Measurements from ENCODE around the gene CUX1. TPM values are rescaled to one million over a fixed set of nuclear protein-coding genes. Genes with fewer than 3 reads are reported as not detected.

CUX1 gene
- total RNA-seq, 1 donor from 2014 or later, result 40.5 TPM

GRCh38 chr7:101942603-101943210, 125.3 kb downstream of the CUX1 start:
- TF ChIP-seq, protein P1, sequence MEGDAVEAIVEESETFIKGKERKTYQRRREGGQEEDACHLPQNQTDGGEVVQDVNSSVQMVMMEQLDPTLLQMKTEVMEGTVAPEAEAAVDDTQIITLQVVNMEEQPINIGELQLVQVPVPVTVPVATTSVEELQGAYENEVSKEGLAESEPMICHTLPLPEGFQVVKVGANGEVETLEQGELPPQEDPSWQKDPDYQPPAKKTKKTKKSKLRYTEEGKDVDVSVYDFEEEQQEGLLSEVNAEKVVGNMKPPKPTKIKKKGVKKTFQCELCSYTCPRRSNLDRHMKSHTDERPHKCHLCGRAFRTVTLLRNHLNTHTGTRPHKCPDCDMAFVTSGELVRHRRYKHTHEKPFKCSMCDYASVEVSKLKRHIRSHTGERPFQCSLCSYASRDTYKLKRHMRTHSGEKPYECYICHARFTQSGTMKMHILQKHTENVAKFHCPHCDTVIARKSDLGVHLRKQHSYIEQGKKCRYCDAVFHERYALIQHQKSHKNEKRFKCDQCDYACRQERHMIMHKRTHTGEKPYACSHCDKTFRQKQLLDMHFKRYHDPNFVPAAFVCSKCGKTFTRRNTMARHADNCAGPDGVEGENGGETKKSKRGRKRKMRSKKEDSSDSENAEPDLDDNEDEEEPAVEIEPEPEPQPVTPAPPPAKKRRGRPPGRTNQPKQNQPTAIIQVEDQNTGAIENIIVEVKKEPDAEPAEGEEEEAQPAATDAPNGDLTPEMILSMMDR (IDR thresholded peaks at IDR 0.05; ENCODE audit: insufficient read depth, low read length, severe bottlenecking), result no peak
- peaks cover 3% of the 10 kb centered on the region for H3K36me3 ChIP-seq (ENCODE audit: control insufficient read depth, insufficient read depth, low read length)
- no peaks in the 10 kb centered on the region for H3K27me3 ChIP-seq (ENCODE audit: control insufficient read depth, insufficient read depth, low read length)
- FAIRE-seq (no peak), DNase-seq (ENCODE audit: low read depth) (peak; percentile 60)
- no peak overlapping the region for H3K4me3 ChIP-seq (ENCODE audit: low read depth, low read length)

DNA sequence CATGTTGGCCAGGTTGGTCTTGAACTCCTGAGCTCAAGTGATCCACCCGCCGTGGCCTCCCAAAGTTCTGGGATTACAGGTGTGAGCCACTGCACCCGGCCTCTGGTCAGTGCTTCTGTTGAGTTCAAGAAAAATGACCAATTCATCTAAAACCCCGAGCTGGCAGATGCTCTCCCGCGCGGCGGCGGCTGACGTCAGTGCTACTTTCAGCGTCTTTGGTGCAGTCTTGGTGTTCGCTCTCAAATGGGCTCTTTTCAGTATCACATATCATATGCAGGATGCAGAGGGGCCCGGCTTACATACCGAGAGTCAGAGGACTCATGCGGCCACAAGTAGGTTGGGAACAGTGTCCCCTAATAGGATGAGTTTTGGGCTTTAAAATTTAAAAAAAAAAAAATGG, 125.9 kb downstream of the CUX1 start:
- DNase-seq (ENCODE audit: low read depth), result no peak
- Histone ChIP-seq H3K4me3 (ENCODE audit: low read depth, low read length) (no peak overlapping the region), H3K36me3 (ENCODE audit: control insufficient read depth, insufficient read depth, low read length) (peaks cover 3% of the 10 kb centered on the region), H3K27me3 (ENCODE audit: control insufficient read depth, insufficient read depth, low read length) (no peaks in the 10 kb centered on the region)
- TF ChIP-seq, protein P1 (IDR thresholded peaks at IDR 0.05; ENCODE audit: insufficient read depth, low read length, severe bottlenecking), result no peak
- no peak for FAIRE-seq

GRCh38 chr7:101943889-101944600, 126.6 kb downstream of the CUX1 start:
- no peak for FAIRE-seq
- H3K4me3 ChIP-seq (ENCODE audit: low read depth, low read length), result no peak overlapping the region
- no peak for DNase-seq (ENCODE audit: low read depth)

GRCh38 chr7:101944611-101945010, 127.2 kb downstream of the CUX1 start:
- TF ChIP-seq, protein P1 (IDR thresholded peaks at IDR 0.05; ENCODE audit: insufficient read depth, low read length, severe bottlenecking), result no peak
- H3K4me3 ChIP-seq (ENCODE audit: low read depth, low read length), result no peak overlapping the region
- no peak for DNase-seq (ENCODE audit: low read depth)
- no peak for FAIRE-seq
- H3K27me3 ChIP-seq (ENCODE audit: control insufficient read depth, insufficient read depth, low read length), result no peaks in the 10 kb centered on the region
- H3K36me3 ChIP-seq (ENCODE audit: control insufficient read depth, insufficient read depth, low read length), result peaks cover 3% of the 10 kb centered on the region

More at GRCh38 chr7:101943889-101944600, 126.6 kb downstream of the CUX1 start:
- no peaks in the 10 kb centered on the region for H3K27me3 ChIP-seq (ENCODE audit: control insufficient read depth, insufficient read depth, low read length)
- H3K36me3 ChIP-seq (ENCODE audit: control insufficient read depth, insufficient read depth, low read length), result peaks cover 3% of the 10 kb centered on the region
- TF ChIP-seq, protein P1 (IDR thresholded peaks at IDR 0.05; ENCODE audit: insufficient read depth, low read length, severe bottlenecking), result no peak

DNA sequence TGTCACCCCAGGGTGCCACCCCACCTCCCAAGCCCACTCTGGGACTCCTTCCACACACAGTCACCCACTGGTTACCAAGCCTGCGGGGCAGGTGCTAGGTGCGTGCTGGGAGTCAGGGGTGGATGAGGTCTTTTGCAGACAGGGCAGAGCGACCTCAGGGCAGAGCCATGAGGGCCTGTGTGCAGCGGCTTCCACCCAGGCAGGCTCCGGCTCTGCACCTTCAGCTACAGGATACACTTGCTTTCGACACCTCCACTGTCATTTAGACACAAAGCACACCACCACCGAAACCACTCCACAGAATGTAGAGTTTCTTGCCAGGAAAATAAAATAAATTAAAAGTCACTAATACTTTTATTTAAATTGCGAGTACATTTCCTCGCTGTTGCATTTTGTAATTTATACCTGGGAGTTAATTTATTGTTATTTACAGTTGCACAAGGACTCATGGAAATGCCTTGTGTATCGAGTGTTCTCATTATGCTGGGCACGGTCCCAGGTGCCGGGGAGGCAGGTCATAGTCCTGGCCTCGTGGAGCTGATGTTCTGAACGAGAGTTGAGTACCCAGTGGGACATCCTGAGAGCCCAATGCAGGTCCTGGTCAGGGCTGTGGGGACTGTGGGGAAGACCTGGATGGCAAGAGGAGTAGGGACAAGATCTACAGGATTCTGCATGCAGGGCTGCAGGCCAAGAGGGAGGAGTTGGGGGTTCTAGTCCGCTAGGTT, 127.8 kb downstream of the CUX1 start:
- no peak overlapping the region for H3K4me3 ChIP-seq (ENCODE audit: low read depth, low read length)
- TF ChIP-seq, protein P1 (IDR thresholded peaks at IDR 0.05; ENCODE audit: insufficient read depth, low read length, severe bottlenecking), result no peak
- H3K36me3 ChIP-seq (ENCODE audit: control insufficient read depth, insufficient read depth, low read length), result peaks cover 3% of the 10 kb centered on the region
- no peaks in the 10 kb centered on the region for H3K27me3 ChIP-seq (ENCODE audit: control insufficient read depth, insufficient read depth, low read length)
- FAIRE-seq (no peak), DNase-seq (ENCODE audit: low read depth) (no peak)
